Karpas-422 (cell line): ENCODE data around the gene TEX35. TPM values are rescaled to one million over a fixed set of nuclear protein-coding genes. Genes with fewer than 3 reads are reported as not detected.

Source experiments
- DNase-seq: peaks from one replicate; pipeline ENCODE4 v3.0.0-alpha.2; 2015
- H2AFZ ChIP-seq: fragments of 200-600 bp; sonication (generic); 2 replicates; pipeline ENCODE4 v1.6.1; 2014; ENCODE audit warnings: antibody characterized with exemption, low read length, mixed read lengths
- H3K27ac ChIP-seq: fragments of 200-600 bp; sonication (generic); 2 replicates; pipeline ENCODE4 v1.5.1; 2014; ENCODE audit warnings: mild to moderate bottlenecking, low read length, moderate library complexity
- H3K27me3 ChIP-seq: fragments of 200-600 bp; sonication (generic); 2 replicates; pipeline ENCODE4 v1.6.1; 2014; ENCODE audit warnings: low read length, mixed read lengths
- H3K36me3 ChIP-seq: fragments of 200-600 bp; sonication (generic); 2 replicates; pipeline ENCODE4 v1.6.1; 2014; ENCODE audit warnings: low read length, mixed read lengths; ENCODE audit not compliant: insufficient read depth
- H3K4me1 ChIP-seq: fragments of 200-600 bp; sonication (generic); 2 replicates; pipeline ENCODE4 v1.6.1; 2014; ENCODE audit warnings: mild to moderate bottlenecking, low read length, mixed read lengths
- H3K4me2 ChIP-seq: fragments of 200-600 bp; sonication (generic); 2 replicates; pipeline ENCODE4 v1.6.1; 2014; ENCODE audit warnings: low read length, low read depth, mild to moderate bottlenecking; ENCODE audit not compliant: poor library complexity, severe bottlenecking
- H3K4me3 ChIP-seq: fragments of 200-600 bp; sonication (generic); 2 replicates; pipeline ENCODE4 v1.5.1; 2014; ENCODE audit warnings: mild to moderate bottlenecking, antibody characterized with exemption, low read length, mixed read lengths
- H3K79me2 ChIP-seq: fragments of 200-600 bp; sonication (generic); 2 replicates; pipeline ENCODE4 v1.6.1; 2014; ENCODE audit warnings: mild to moderate bottlenecking, low read length, mixed read lengths
- H3K9ac ChIP-seq: fragments of 200-600 bp; sonication (generic); 2 replicates; pipeline ENCODE4 v1.6.0; 2014; ENCODE audit warnings: low read length
- H3K9me2 ChIP-seq: fragments of 200-600 bp; sonication (generic), shearing (Covaris generic); replicated peaks from 2 replicates; pipeline ENCODE4 v1.6.0; 2014; ENCODE audit warnings: mild to moderate bottlenecking, low read length, moderate library complexity; ENCODE audit not compliant: insufficient read depth
- H3K9me3 ChIP-seq: fragments of 300-700, 200-600 bp; sonication (generic); 2 replicates; pipeline ENCODE4 v1.6.1; 2014; ENCODE audit warnings: low read length, mixed read lengths
- H4K20me1 ChIP-seq: fragments of 200-600 bp; sonication (generic); 2 replicates; pipeline ENCODE4 v1.6.1; 2014; ENCODE audit warnings: mild to moderate bottlenecking, antibody characterized with exemption, low read length, low read depth; ENCODE audit not compliant: insufficient read depth
- total RNA-seq: library from RNA; depleted of rRNA; stranded (reverse); fragments of >200 nt; shearing (Covaris generic); gene quantifications from 2 replicates; pipeline ENCODE4 v1.2.3, GENCODE V29; 2014; ENCODE audit warnings: low replicate concordance

Gene TEX35
- total RNA-seq, 1 experiment from 2014 or later: 0.26 TPM

GRCh38 chr1:178541829-178542553 lies 29.1 kb downstream of the TEX35 start:
- Histone ChIP-seq H3K27me3 (no peaks in the 10 kb centered on the region), H3K4me3 (peak overlapping the region; percentile 74), H3K27ac (peak overlapping the region; percentile 96), H3K9me3 (no peaks in the 10 kb centered on the region), H3K79me2 (peaks cover 37% of the 10 kb centered on the region), H3K4me1 (peaks cover 63% of the 10 kb centered on the region), H3K36me3 (peaks cover 27% of the 10 kb centered on the region), H3K4me2 (peak overlapping the region; percentile 81), H4K20me1 (no peaks in the 10 kb centered on the region), H3K9ac (peak overlapping the region; percentile 91), H2AFZ (peak overlapping the region; percentile 24; the same call in 1 of the 2 replicates), H3K9me2 (no peaks in the 10 kb centered on the region)
- peak; percentile 83 for DNase-seq

- Histone ChIP-seq H3K4me1 (peaks cover 63% of the 10 kb centered on the region), H3K9me2 (no peaks in the 10 kb centered on the region), H2AFZ (peak overlapping the region; percentile 24; the same call in 1 of the 2 replicates), H3K36me3 (peaks cover 32% of the 10 kb centered on the region), H3K4me3 (peak overlapping the region; percentile 74), H3K27me3 (no peaks in the 10 kb centered on the region), H4K20me1 (no peaks in the 10 kb centered on the region), H3K9ac (peak overlapping the region; percentile 91), H3K27ac (peak overlapping the region; percentile 96), H3K79me2 (peaks cover 37% of the 10 kb centered on the region), H3K9me3 (no peaks in the 10 kb centered on the region), H3K4me2 (peak overlapping the region; percentile 81)
- DNase-seq: peak; percentile 97
Measured at GRCh38 chr1:178542554-178543289, 29.8 kb downstream of the TEX35 start.

- Histone ChIP-seq H3K9ac (peak overlapping the region; percentile 91), H3K9me2 (no peaks in the 10 kb centered on the region), H3K79me2 (peaks cover 39% of the 10 kb centered on the region), H3K4me1 (peaks cover 63% of the 10 kb centered on the region), H3K4me3 (peak overlapping the region; percentile 74), H3K36me3 (peaks cover 38% of the 10 kb centered on the region), H3K4me2 (peak overlapping the region; percentile 81), H3K27me3 (no peaks in the 10 kb centered on the region), H2AFZ (no peak overlapping the region), H4K20me1 (no peaks in the 10 kb centered on the region), H3K27ac (peak overlapping the region; percentile 96), H3K9me3 (no peaks in the 10 kb centered on the region)
- peak; percentile 81 for DNase-seq
Measured at GRCh38 chr1:178543290-178543607, 30.3 kb downstream of the TEX35 start.

- Histone ChIP-seq H3K9me3 (no peaks in the 10 kb centered on the region), H3K9me2 (no peaks in the 10 kb centered on the region), H3K4me2 (peak overlapping the region; percentile 81), H3K9ac (peak overlapping the region; percentile 91), H3K4me3 (peak overlapping the region; percentile 74), H3K27ac (peak overlapping the region; percentile 96), H2AFZ (no peak overlapping the region), H3K36me3 (peaks cover 48% of the 10 kb centered on the region), H4K20me1 (no peaks in the 10 kb centered on the region), H3K4me1 (peaks cover 57% of the 10 kb centered on the region), H3K27me3 (no peaks in the 10 kb centered on the region), H3K79me2 (peaks cover 41% of the 10 kb centered on the region)
- DNase-seq: no peak
Measured at GRCh38 chr1:178544531-178544930, 31.6 kb downstream of the TEX35 start.

GRCh38 chr1:178548108-178548507 lies 35.2 kb downstream of the TEX35 start:
- H3K36me3 ChIP-seq: peaks cover 67% of the 10 kb centered on the region
- no peak overlapping the region for H2AFZ ChIP-seq
- H3K4me1 ChIP-seq: peaks cover 30% of the 10 kb centered on the region
- no peaks in the 10 kb centered on the region for H3K27me3 ChIP-seq
- no peak for DNase-seq
- peaks cover 37% of the 10 kb centered on the region for H3K79me2 ChIP-seq
- H3K9ac ChIP-seq: no peak overlapping the region
- H3K9me2 ChIP-seq: no peaks in the 10 kb centered on the region
- H4K20me1 ChIP-seq: no peaks in the 10 kb centered on the region
- H3K4me2 ChIP-seq: no peak overlapping the region
- peaks cover 6% of the 10 kb centered on the region; the same call in 1 of the 2 replicates for H3K9me3 ChIP-seq
- no peak overlapping the region for H3K4me3 ChIP-seq
- peak overlapping the region; percentile 21; the same call in 1 of the 2 replicates for H3K27ac ChIP-seq

GRCh38 chr1:178551307-178551706 lies 38.4 kb downstream of the TEX35 start:
- peak overlapping the region; percentile 37 for H3K27ac ChIP-seq
- no peaks in the 10 kb centered on the region for H3K27me3 ChIP-seq
- no peak overlapping the region for H2AFZ ChIP-seq
- peaks cover 43% of the 10 kb centered on the region for H3K36me3 ChIP-seq
- H3K4me3 ChIP-seq: no peak overlapping the region
- H3K9me3 ChIP-seq: peaks cover 11% of the 10 kb centered on the region; the same call in 1 of the 2 replicates
- H3K4me1 ChIP-seq: no peaks in the 10 kb centered on the region
- H3K79me2 ChIP-seq: 0 out of 2 replicates have a peak, but pooled peaks cover 6% of the 10 kb centered on the region
- no peak for DNase-seq
- H3K9me2 ChIP-seq: no peaks in the 10 kb centered on the region
- H3K4me2 ChIP-seq: no peak overlapping the region
- H3K9ac ChIP-seq: no peak overlapping the region
- no peaks in the 10 kb centered on the region for H4K20me1 ChIP-seq

- Histone ChIP-seq H3K79me2 (0 out of 2 replicates have a peak, but pooled peaks cover 3% of the 10 kb centered on the region), H3K9me3 (peaks cover 11% of the 10 kb centered on the region; the same call in 1 of the 2 replicates), H3K9ac (no peak overlapping the region), H3K4me3 (no peak overlapping the region), H3K9me2 (no peaks in the 10 kb centered on the region), H3K27me3 (no peaks in the 10 kb centered on the region), H3K4me1 (no peaks in the 10 kb centered on the region), H2AFZ (no peak overlapping the region), H3K27ac (peak overlapping the region; percentile 37), H4K20me1 (no peaks in the 10 kb centered on the region), H3K4me2 (no peak overlapping the region), H3K36me3 (peaks cover 40% of the 10 kb centered on the region)
- DNase-seq: no peak
Measured at GRCh38 chr1:178551940-178552339, 39.0 kb downstream of the TEX35 start.

- H3K36me3 ChIP-seq: peaks cover 33% of the 10 kb centered on the region
- no peak for DNase-seq
- H3K79me2 ChIP-seq: 0 out of 2 replicates have a peak, but pooled peaks cover 3% of the 10 kb centered on the region
- no peaks in the 10 kb centered on the region for H3K4me1 ChIP-seq
- H2AFZ ChIP-seq: no peak overlapping the region
- no peak overlapping the region for H3K4me2 ChIP-seq
- H3K9ac ChIP-seq: no peak overlapping the region
- no peaks in the 10 kb centered on the region for H3K9me2 ChIP-seq
- peaks cover 11% of the 10 kb centered on the region; the same call in 1 of the 2 replicates for H3K9me3 ChIP-seq
- no peaks in the 10 kb centered on the region for H3K27me3 ChIP-seq
- H4K20me1 ChIP-seq: no peaks in the 10 kb centered on the region
- H3K27ac ChIP-seq: peak overlapping the region; percentile 37
- H3K4me3 ChIP-seq: no peak overlapping the region
Measured at GRCh38 chr1:178552856-178553255, 39.9 kb downstream of the TEX35 start.
